Vagina (tissue), 2 donors: ENCODE data around the gene CHN2.

Source experiments
- CTCF ChIP-seq, 3 experiments: fragments of 450-650 bp in 2 of 3; fragments of 200-600 bp in 1 of 3; sonication (generic) in 1 of 3; IDR thresholded peaks; one replicate each; pipeline ENCODE4 v1.5.1; 2017 to 2019; ENCODE audit warnings: antibody characterized with exemption in 3 of 3, mild to moderate bottlenecking in 2 of 3, moderate library complexity in 2 of 3
- POLR2A ChIP-seq, 2 donors: fragments of 450-650 bp; IDR thresholded peaks; one replicate each; pipeline ENCODE4 v1.6.1; 2017; ENCODE audit warnings: antibody characterized with exemption in 2 of 2, mild to moderate bottlenecking in 2 of 2, moderate library complexity in 2 of 2

- no peak for TF ChIP-seq POLR2A (IDR thresholded peaks at IDR 0.05)
- TF ChIP-seq CTCF (IDR thresholded peaks at IDR 0.05), result no peak
These were observed 275.5 kb downstream of the CHN2 start for GRCh38 chr7:29469976-29470557.
